Upper lobe of right lung (tissue), 1 donor: ENCODE data around the gene RERGL. TPM values are rescaled to one million over a fixed set of nuclear protein-coding genes. Genes with fewer than 3 reads are reported as not detected.
"Not testable (repeated sequence)": the region's sequence is repeated elsewhere in the genome, so short reads cannot be mapped to it uniquely, and the experiment has no call there.

Experiments used
- ATAC-seq: fragments of 200-7000 bp; cut with Tn5 transposase; one replicate; pipeline ENCODE4 v1.9.1; 2020; ENCODE audit warnings: mild to moderate bottlenecking, moderate library complexity
- DNase-seq: peaks from one replicate; pipeline ENCODE4 v3.0.0-alpha.2; 2020
- H3K27ac ChIP-seq: fragments of 200-600 bp; one replicate; pipeline ENCODE4 v1.8.0; 2022
- H3K27me3 ChIP-seq: fragments of 200-600 bp; one replicate; pipeline ENCODE4 v1.8.0; 2022; ENCODE audit warnings: mild to moderate bottlenecking
- H3K36me3 ChIP-seq: fragments of 200-600 bp; one replicate; pipeline ENCODE4 v1.8.0; 2022
- H3K4me1 ChIP-seq: fragments of 200-600 bp; one replicate; pipeline ENCODE4 v1.8.0; 2022
- H3K4me3 ChIP-seq: fragments of 200-600 bp; one replicate; pipeline ENCODE4 v1.8.0; 2022; ENCODE audit warnings: mild to moderate bottlenecking
- H3K9me3 ChIP-seq: fragments of 200-600 bp; one replicate; pipeline ENCODE4 v1.8.0; 2022
- intact Hi-C: fragments of 100-400 bp; cut with DNase I; formaldehyde crosslinking; loops from one replicate; pipeline ENCODE4 v1.11.0; 2022
- total RNA-seq: library from RNA; stranded (reverse); fragmentation: NEBNext Ultra II Directional; extraction: Animal tissue kit (Norgen Biotek cat#: 25700); gene quantifications from one replicate; pipeline ENCODE4 v1.2.1, GENCODE V29; 2021
- TF ChIP-seq, protein P1 (sequence below): fragments of 200-600 bp; IDR thresholded peaks from one replicate; pipeline ENCODE4 v1.8.0; 2022; ENCODE audit warnings: antibody characterized with exemption
- donor health status: DM: no; HTN: yes; CAD: no; lungs with severe emphysema.

Gene RERGL
- total RNA-seq, 1 donor from 2014 or later, result 0.72 TPM

- Histone ChIP-seq H3K27me3 (no peaks in the 10 kb centered on the region), H3K4me3 (no peak overlapping the region), H3K27ac (no peak overlapping the region), H3K9me3 (no peaks in the 10 kb centered on the region), H3K4me1 (no peaks in the 10 kb centered on the region), H3K36me3 (no peaks in the 10 kb centered on the region)
- TF ChIP-seq, protein P1, sequence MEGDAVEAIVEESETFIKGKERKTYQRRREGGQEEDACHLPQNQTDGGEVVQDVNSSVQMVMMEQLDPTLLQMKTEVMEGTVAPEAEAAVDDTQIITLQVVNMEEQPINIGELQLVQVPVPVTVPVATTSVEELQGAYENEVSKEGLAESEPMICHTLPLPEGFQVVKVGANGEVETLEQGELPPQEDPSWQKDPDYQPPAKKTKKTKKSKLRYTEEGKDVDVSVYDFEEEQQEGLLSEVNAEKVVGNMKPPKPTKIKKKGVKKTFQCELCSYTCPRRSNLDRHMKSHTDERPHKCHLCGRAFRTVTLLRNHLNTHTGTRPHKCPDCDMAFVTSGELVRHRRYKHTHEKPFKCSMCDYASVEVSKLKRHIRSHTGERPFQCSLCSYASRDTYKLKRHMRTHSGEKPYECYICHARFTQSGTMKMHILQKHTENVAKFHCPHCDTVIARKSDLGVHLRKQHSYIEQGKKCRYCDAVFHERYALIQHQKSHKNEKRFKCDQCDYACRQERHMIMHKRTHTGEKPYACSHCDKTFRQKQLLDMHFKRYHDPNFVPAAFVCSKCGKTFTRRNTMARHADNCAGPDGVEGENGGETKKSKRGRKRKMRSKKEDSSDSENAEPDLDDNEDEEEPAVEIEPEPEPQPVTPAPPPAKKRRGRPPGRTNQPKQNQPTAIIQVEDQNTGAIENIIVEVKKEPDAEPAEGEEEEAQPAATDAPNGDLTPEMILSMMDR, result no peak
- ATAC-seq (no peak), DNase-seq (no peak)
- intact Hi-C loops, result no loop called here
Observed at GRCh38 chr12:18057051-18057450, 32.9 kb downstream of the RERGL start.

- H3K27ac ChIP-seq, result no peak overlapping the region
- H3K4me1 ChIP-seq, result no peaks in the 10 kb centered on the region
- no peaks in the 10 kb centered on the region for H3K9me3 ChIP-seq
- DNase-seq, result no peak
- no peak for ATAC-seq
- intact Hi-C loops, result no loop called here
- H3K27me3 ChIP-seq, result no peaks in the 10 kb centered on the region
- TF ChIP-seq, protein P1, result no peak
- H3K4me3 ChIP-seq, result no peak overlapping the region
- no peaks in the 10 kb centered on the region for H3K36me3 ChIP-seq
Observed at GRCh38 chr12:18054925-18055619, 34.9 kb downstream of the RERGL start.

DNA sequence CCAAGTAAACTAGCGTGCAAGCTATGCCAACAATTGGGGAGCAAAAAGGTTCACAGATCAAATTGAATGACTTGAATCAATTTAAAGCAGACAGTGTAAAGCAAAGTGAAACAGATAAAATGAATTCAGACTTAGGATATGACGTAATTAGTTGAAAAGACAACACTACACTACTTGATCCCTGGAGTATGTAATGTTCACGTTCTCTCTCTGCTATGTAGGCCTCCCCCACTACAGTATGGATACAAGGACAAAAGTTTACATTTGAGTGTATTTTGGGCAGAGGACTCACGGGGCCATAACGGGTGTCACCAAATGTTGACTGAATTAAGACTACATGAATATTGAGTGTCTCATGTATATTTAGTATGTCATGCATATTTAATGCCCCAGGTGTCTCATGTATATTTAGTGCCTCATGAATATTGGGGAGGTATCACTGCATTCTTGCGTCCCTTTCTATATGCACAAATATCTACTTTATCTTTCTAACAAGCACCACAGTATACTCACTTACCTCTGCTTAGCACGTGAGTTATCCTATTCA lies 44.5 kb downstream of the RERGL start:
- intact Hi-C loops, result no loop called here
- ATAC-seq (no peak), DNase-seq (no peak)
- no peaks in the 10 kb centered on the region for H3K4me1 ChIP-seq
- no peaks in the 10 kb centered on the region for H3K9me3 ChIP-seq
- H3K27ac ChIP-seq, result no peak overlapping the region
- TF ChIP-seq, protein P1, result no peak
- no peaks in the 10 kb centered on the region for H3K27me3 ChIP-seq
- no peaks in the 10 kb centered on the region for H3K36me3 ChIP-seq
- no peak overlapping the region for H3K4me3 ChIP-seq

GRCh38 chr12:18040060-18040742 lies 49.8 kb downstream of the RERGL start:
- H3K27me3 ChIP-seq, DNase-seq, H3K36me3 ChIP-seq, H3K9me3 ChIP-seq, intact Hi-C loops, ATAC-seq, H3K4me1 ChIP-seq, H3K27ac ChIP-seq, H3K4me3 ChIP-seq: not testable (repeated sequence)

Other genes with a start within 250 kb of the RERGL start
- gene PIK3C2G, start 171.3 kb upstream of the RERGL start, total RNA-seq, result 0.69 TPM